Thoracic aorta (tissue), 2 donors: ENCODE results near the gene LDLR. TPM values are rescaled to one million over a fixed set of nuclear protein-coding genes. Genes with fewer than 3 reads are reported as not detected.
A peak's percentile ranks its signal among the peaks of the same experiment; 100 is the strongest.

Source experiments
- ATAC-seq: fragments of 150-250 bp; one replicate; pipeline ENCODE4 v1.8.0; 2017; ENCODE audit warnings: low read depth; ENCODE audit not compliant: insufficient number of reproducible peaks, low FRiP score
- DNase-seq: peaks from one replicate; pipeline ENCODE4 v3.0.0-alpha.2; 2020; ENCODE audit warnings: low spot score
- H3K27ac ChIP-seq, 2 donors: fragments of 200-600 bp; sonication (generic); 1 replicate in 1 of 2; 2 replicates in 1 of 2; pipeline ENCODE4 v1.5.1; 2016; ENCODE audit warnings: mild to moderate bottlenecking in 2 of 2, moderate library complexity in 2 of 2
- H3K27me3 ChIP-seq: fragments of 200-600 bp; sonication (generic); replicated peaks from 2 replicates; pipeline ENCODE4 v1.6.0; 2016; ENCODE audit warnings: mild to moderate bottlenecking; ENCODE audit not compliant: insufficient read depth
- H3K36me3 ChIP-seq: fragments of 200-600 bp; sonication (generic); one replicate; pipeline ENCODE4 v1.5.1; 2016
- H3K4me1 ChIP-seq, 2 donors: fragments of 200-600 bp; sonication (generic); 1 replicate in 1 of 2; 2 replicates in 1 of 2; pipeline versions ENCODE4 v1.5.1 to v1.6.0; 2016; ENCODE audit warnings: low read depth in 2 of 2, mild to moderate bottlenecking in 1 of 2; ENCODE audit not compliant: control insufficient read depth in 1 of 2
- H3K4me3 ChIP-seq: fragments of 200-600 bp; sonication (generic); 2 replicates; pipeline ENCODE4 v1.5.1; 2016; ENCODE audit warnings: mild to moderate bottlenecking
- H3K9me3 ChIP-seq: fragments of 200-600 bp; sonication (generic); 2 replicates; pipeline ENCODE4 v1.5.1; 2016
- CTCF ChIP-seq: fragments of 200-600 bp; sonication (generic); IDR thresholded peaks from one replicate; pipeline ENCODE4 v1.5.1; 2019; ENCODE audit warnings: antibody characterized with exemption
- total RNA-seq, 2 donors: library from RNA; depleted of rRNA; stranded (reverse); fragments of >200 nt; gene quantifications; one replicate each; pipeline versions ENCODE4 v1.1.0 to v1.2.3, GENCODE V29; 2016

Gene LDLR
- total RNA-seq, 2 donors from 2014 or later = 39.8 to 108 TPM

DNA sequence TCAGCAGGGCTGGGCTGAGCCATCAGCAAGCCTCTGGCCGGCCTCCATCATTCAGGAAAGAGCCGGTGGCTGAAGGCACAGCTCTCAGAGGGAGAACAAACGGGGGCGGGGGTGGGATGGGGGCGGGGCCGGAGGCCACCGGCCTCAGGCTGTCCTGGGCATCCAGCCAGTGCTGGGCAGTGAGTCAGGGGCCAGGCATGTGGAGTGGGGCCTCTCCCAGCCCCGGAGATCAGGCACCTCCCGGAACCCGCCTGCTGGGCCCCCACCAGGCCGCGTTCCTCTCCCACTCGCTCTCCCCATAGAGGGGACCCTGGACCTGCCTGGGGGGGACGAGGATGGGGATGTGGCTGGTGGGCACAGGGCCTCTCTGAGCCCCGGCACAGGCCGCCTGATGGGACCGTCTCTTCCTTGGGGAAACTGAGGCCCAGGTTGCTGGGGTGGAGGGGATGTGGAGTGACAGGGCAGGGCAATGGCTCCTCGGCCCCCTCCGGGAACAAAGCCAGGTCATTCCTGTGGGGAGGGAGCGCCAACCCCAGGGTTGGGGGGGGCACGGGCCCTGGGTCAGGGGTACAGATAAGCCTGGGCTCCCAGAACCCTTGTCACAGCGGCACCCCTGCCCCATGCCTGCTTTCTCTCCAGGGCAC is 53.4 kb downstream of the LDLR start:
- H3K4me3 ChIP-seq = peak overlapping the region; percentile 60
- TF ChIP-seq CTCF = no peak
- H3K4me1 ChIP-seq = peaks cover 38 to 57% of the 10 kb centered on the region in 2 donors
- H3K9me3 ChIP-seq = no peaks in the 10 kb centered on the region
- ATAC-seq = peak; percentile 37
- H3K27me3 ChIP-seq = no peaks in the 10 kb centered on the region
- no peaks in the 10 kb centered on the region for H3K36me3 ChIP-seq
- peak; percentile 82 for DNase-seq
- peak overlapping the region; percentile 99 to 100 for H3K27ac ChIP-seq

GRCh38 chr19:11145536-11145924 is 56.3 kb downstream of the LDLR start:
- no peak for ATAC-seq
- Histone ChIP-seq H3K4me1 (peaks cover 22 to 51% of the 10 kb centered on the region in 2 donors), H3K27ac (no peak overlapping the region), H3K27me3 (no peaks in the 10 kb centered on the region), H3K9me3 (no peaks in the 10 kb centered on the region), H3K4me3 (no peak overlapping the region), H3K36me3 (no peaks in the 10 kb centered on the region)
- no peak for DNase-seq
- no peak for TF ChIP-seq CTCF

DNA sequence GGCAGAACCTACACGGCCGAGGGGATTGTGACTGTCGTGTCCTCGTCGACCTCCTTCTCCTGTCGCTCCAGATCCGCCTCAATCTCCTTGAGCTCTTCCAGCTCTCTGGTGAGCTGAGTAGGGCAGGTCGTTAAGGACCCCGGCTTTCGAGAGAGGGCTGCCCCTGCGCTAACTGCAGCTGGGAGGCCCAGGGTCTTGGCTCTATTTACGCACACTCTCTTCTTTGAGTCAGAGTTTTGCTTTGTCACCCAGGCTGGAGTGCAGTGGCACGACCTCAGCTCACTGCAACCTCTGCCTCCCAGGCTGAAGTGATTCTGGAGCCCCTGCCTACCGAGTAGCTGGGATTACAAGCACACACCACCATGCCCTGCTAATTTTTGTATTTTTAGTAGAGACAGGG is 58.7 kb downstream of the LDLR start:
- no peaks in the 10 kb centered on the region for H3K9me3 ChIP-seq
- H3K27ac ChIP-seq = peak overlapping the region; percentile 8 to 63
- ATAC-seq = no peak
- H3K27me3 ChIP-seq = no peaks in the 10 kb centered on the region
- H3K36me3 ChIP-seq = no peaks in the 10 kb centered on the region
- DNase-seq = no peak
- no peak for TF ChIP-seq CTCF
- H3K4me3 ChIP-seq = no peak overlapping the region
- H3K4me1 ChIP-seq = peaks cover 29 to 55% of the 10 kb centered on the region in 2 donors

- H3K4me3 ChIP-seq = no peak overlapping the region
- no peak for ATAC-seq
- H3K27ac ChIP-seq = peak overlapping the region; percentile 88 to 90
- H3K9me3 ChIP-seq = no peaks in the 10 kb centered on the region
- no peaks in the 10 kb centered on the region for H3K27me3 ChIP-seq
- TF ChIP-seq CTCF = no peak
- peaks cover 28 to 59% of the 10 kb centered on the region in 2 donors for H3K4me1 ChIP-seq
- no peak for DNase-seq
- no peaks in the 10 kb centered on the region for H3K36me3 ChIP-seq
Measured at GRCh38 chr19:11151181-11151580, 61.9 kb downstream of the LDLR start.

- Histone ChIP-seq H3K27ac (peak overlapping the region; percentile 88 to 90), H3K4me1 (peaks cover 32 to 72% of the 10 kb centered on the region in 2 donors), H3K27me3 (no peaks in the 10 kb centered on the region), H3K9me3 (no peaks in the 10 kb centered on the region), H3K36me3 (no peaks in the 10 kb centered on the region), H3K4me3 (no peak overlapping the region)
- no peak for DNase-seq
- peak; percentile 34 for ATAC-seq
- TF ChIP-seq CTCF = no peak
Measured at GRCh38 chr19:11152318-11153062, 63.2 kb downstream of the LDLR start.
